ENCODE data around the gene SLC23A1.
A peak's percentile ranks its signal among the peaks of the same experiment; 100 is the strongest.

The SLC23A1 gene

GRCh38 chr5:139340051-139340450 lies 43.0 kb downstream of the SLC23A1 start:
- TF ChIP-seq CTCF (IDR thresholded peaks at IDR 0.05): no peak
- DNase-seq (ENCODE audit: low spot score): no peak
- H3K27ac ChIP-seq: no peak overlapping the region
- H3K4me3 ChIP-seq: no peak overlapping the region

GRCh38 chr5:139335811-139336210 lies 47.3 kb downstream of the SLC23A1 start:
- Histone ChIP-seq H3K4me3 (no peak overlapping the region), H3K27ac (peak overlapping the region in 1 of 2 donors; percentile 50)
- no peak for DNase-seq (ENCODE audit: low spot score)
- no peak for TF ChIP-seq CTCF (IDR thresholded peaks at IDR 0.05)

Data from coronary artery (tissue), 2 donors.